GM12873 (cell line): Measurements from ENCODE around the gene CEL.

Experiments
- CTCF ChIP-seq: IDR thresholded peaks from 2 replicates; pipeline ENCODE4 v1.5.1; 2012; ENCODE audit warnings: low read depth, mild to moderate bottlenecking, moderate library complexity, low read length, control low read depth; ENCODE audit not compliant: insufficient read depth; ENCODE audit errors: missing control alignments

Gene CEL

DNA sequence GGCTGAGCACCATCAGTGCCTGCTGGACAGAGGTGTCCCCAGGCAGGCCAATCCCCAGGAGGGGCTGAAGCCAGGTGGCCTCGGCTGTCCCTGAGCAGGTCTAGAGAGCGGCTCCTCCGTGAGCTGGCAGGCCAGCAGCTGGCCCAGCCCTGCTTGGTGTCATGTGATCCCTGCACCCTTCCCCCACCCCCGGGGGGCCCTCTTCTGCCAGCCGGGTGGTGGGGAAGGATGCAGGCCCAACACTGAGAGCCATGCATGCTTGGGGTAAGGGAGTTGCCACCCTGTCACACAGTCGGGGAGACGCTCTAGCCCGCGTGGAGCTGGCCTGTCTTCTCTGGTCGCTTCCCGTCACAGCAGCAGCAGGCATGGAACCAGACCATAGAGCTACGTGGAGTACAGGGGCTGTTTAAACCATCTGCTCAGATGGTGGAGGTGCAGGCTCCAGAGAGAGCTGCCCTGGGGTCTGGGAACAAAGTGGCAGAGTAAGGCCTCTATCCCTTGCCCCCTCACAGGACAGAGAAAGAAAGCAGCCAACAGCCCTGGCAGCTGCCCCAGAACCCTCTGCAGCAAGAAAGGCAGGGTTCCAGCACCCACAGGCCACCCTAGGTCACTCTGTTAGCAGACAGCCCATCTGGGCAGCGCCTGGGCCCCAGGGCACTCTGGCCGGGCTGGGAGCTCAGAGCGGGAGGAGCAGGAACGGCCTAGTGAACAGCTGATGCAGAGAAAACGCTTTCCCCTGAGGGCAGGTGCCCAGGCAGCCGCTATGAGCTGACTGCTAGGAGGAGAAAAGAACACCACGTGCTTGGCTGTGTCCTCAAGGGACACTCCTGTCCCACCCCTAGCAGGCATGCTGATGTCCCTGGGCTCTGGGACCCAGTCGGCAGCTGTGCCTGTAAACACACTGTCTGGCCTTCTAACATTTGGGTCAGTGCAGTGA is 52.4 kb downstream of the CEL start:
- no peak for TF ChIP-seq CTCF

- no peak for TF ChIP-seq CTCF
Measured at GRCh38 chr9:133114886-133115603, 53.3 kb downstream of the CEL start.

DNA sequence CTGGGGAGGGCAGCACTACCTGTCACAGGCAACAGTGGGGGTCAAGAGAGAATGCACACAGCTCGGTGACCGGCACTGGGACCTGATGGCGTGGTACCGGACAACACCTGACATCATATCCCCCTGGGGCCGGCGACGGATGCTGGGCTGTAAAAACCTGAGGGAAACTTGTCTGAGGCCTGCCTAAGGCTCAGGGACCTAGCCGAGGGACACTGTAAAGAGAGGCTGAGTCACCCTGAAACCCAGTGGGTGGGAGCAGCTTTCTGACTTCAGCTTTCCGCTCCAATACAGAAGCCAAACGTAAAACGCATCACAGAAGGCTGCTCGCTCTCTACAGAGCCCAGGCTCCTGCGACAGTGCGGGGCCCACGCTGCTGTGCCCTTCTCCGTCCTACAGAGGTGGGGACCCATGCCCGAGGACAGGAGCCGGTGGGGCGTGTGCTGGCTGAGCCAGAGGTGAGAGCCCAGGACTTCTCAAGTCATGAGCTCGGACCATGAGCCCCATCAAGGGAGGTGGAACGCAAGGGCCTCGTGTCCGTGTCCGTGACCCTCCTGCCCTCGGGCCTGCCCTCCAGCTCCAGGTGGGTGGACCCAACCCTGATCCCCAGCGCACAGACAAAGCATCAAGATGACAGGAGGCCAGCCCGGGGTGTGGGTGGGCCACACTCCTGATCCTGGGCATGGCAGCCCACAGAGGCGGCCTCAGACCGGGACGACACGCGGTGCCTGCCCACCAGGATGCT is 54.0 kb downstream of the CEL start:
- no peak for TF ChIP-seq CTCF

- no peak for TF ChIP-seq CTCF
Measured at GRCh38 chr9:133116346-133117231, 54.8 kb downstream of the CEL start.

GRCh38 chr9:133117271-133118178 is 55.7 kb downstream of the CEL start:
- no peak for TF ChIP-seq CTCF

GRCh38 chr9:133118179-133118520 is 56.4 kb downstream of the CEL start:
- TF ChIP-seq CTCF = no peak
